ENCODE measurements around the gene CAMSAP1. TPM values are rescaled to one million over a fixed set of nuclear protein-coding genes. Genes with fewer than 3 reads are reported as not detected.

The CAMSAP1 gene
- total and polyA plus RNA-seq, 9 of the 15 experiments (the other 6 are each of a cell fraction or from before 2014, with no cell fraction given) = 1.5 to 28.8 (median 14.3) TPM

GRCh38 chr9:135886147-135886981, 21.0 kb downstream of the CAMSAP1 start:
- in situ Hi-C loops (cut with MboI) (no loop called here), intact Hi-C loops (cut with micrococcal nuclease) (no loop called here)
- ATAC-seq = no peak
- DNase-seq (ENCODE audit: extremely low read depth in 1 of 4, low spot score in 3 of 4) = no peak
- no peaks in the 10 kb centered on the region for H3K27me3 ChIP-seq (ENCODE audit: control insufficient read depth in 2 of 2, insufficient read depth in 2 of 2, low read length in 2 of 2)
- no peak overlapping the region for H3K4me3 ChIP-seq
- no peak for TF ChIP-seq ZNF507 (tag; conservative IDR thresholded peaks at IDR 0.05)
- TF ChIP-seq FOXK1 (CRISPR knock-in tag; IDR thresholded peaks at IDR 0.05; ENCODE audit: borderline replicate concordance) = no peak
- TF ChIP-seq ETV5 (CRISPR knock-in tag; IDR thresholded peaks at IDR 0.05; ENCODE audit: low read depth) = no peak
- TF ChIP-seq SREBF1 (IDR thresholded peaks at IDR 0.05; ENCODE audit: borderline replicate concordance, low read depth, low read length) = no peak
- no peak for TF ChIP-seq BCOR (IDR thresholded peaks at IDR 0.05)
- TF ChIP-seq ZBTB12 (CRISPR knock-in tag; IDR thresholded peaks at IDR 0.05) = no peak
- no peak for TF ChIP-seq GATAD2B (IDR thresholded peaks at IDR 0.05; ENCODE audit: borderline replicate concordance)
- no peak for TF ChIP-seq TARDBP (IDR thresholded peaks at IDR 0.05)
- no peak for TF ChIP-seq NR1H2 (CRISPR knock-in tag; IDR thresholded peaks at IDR 0.05)
- TF ChIP-seq SRSF7 (optimal IDR thresholded peaks at IDR 0.05; ENCODE audit: low read depth, low read length) = no peak
- H3K27ac ChIP-seq (ENCODE audit: extremely low read depth, low read depth, low read length) = no peak overlapping the region; the same call in 2 of the 3 replicates
- no peak for FAIRE-seq
- 88% methylated on average over 20 of the region's 21 CpGs for WGBS (ENCODE audit: insufficient coverage, low coverage, missing lambda C conversion rate)
- no peak overlapping the region for H3K4me2 ChIP-seq (ENCODE audit: insufficient read depth, low read length)
- CTCF ChIA-PET (ENCODE audit: low intra/inter-chr PET ratio) = no interaction called here
- peaks cover 21% of the 10 kb centered on the region for H3K9me1 ChIP-seq (ENCODE audit: control insufficient read depth, insufficient read depth, low read length)
- no TSS peak for BruUV-seq (replicated peaks)
- H3K9me3 ChIP-seq (replicated peaks; ENCODE audit: control insufficient read depth, insufficient read depth, low read depth, low read length) = no peaks in the 10 kb centered on the region
- H2AFZ ChIP-seq (ENCODE audit: low read depth, low read length) = no peak overlapping the region
- H3K79me2 ChIP-seq (ENCODE audit: control insufficient read depth, insufficient read depth, low read length) = peaks cover 99% of the 10 kb centered on the region
- H3K36me3 ChIP-seq (ENCODE audit: control insufficient read depth, insufficient read depth, low read length) = peaks cover 19% of the 10 kb centered on the region; the same call in 2 of the 3 replicates
- peak overlapping the region in 1 of 2 experiments; percentile 81; a peak in 2 of 4 replicates for H3K9ac ChIP-seq (ENCODE audit: insufficient read depth in 1 of 2, low read depth in 2 of 2, low read length in 2 of 2)
- POLR2A ChIA-PET = no interaction called here
- H4K20me1 ChIP-seq (replicated peaks; ENCODE audit: control insufficient read depth, insufficient read depth, low read length) = peaks cover 92% of the 10 kb centered on the region
- H3K4me1 ChIP-seq (replicated peaks in 1 of 2; ENCODE audit: control insufficient read depth in 2 of 2, insufficient read depth in 2 of 2, low read length in 2 of 2) = peaks cover 37 to 73% of the 10 kb centered on the region in 2 experiments
